LNCaP clone FGC (cell line): ENCODE results near the gene PUM1.

Experiments
- DNase-seq: peaks from one replicate; pipeline ENCODE4 v3.0.0-alpha.2; 2011; ENCODE audit warnings: low read depth
- H3K4me3 ChIP-seq: 2 replicates; pipeline ENCODE4 v1.5.1; 2011; ENCODE audit warnings: mild to moderate bottlenecking, low read depth, low read length, control low read depth
- CTCF ChIP-seq: IDR thresholded peaks from 2 replicates; pipeline ENCODE4 v1.5.1; 2012; ENCODE audit warnings: mild to moderate bottlenecking; ENCODE audit not compliant: control insufficient read depth, insufficient read depth; ENCODE audit errors: extremely low read depth

Gene PUM1

GRCh38 chr1:30886710-30887428 lies 178.6 kb downstream of the PUM1 start:
- no peak overlapping the region for H3K4me3 ChIP-seq
- no peak for TF ChIP-seq CTCF
- DNase-seq, result no peak

DNA sequence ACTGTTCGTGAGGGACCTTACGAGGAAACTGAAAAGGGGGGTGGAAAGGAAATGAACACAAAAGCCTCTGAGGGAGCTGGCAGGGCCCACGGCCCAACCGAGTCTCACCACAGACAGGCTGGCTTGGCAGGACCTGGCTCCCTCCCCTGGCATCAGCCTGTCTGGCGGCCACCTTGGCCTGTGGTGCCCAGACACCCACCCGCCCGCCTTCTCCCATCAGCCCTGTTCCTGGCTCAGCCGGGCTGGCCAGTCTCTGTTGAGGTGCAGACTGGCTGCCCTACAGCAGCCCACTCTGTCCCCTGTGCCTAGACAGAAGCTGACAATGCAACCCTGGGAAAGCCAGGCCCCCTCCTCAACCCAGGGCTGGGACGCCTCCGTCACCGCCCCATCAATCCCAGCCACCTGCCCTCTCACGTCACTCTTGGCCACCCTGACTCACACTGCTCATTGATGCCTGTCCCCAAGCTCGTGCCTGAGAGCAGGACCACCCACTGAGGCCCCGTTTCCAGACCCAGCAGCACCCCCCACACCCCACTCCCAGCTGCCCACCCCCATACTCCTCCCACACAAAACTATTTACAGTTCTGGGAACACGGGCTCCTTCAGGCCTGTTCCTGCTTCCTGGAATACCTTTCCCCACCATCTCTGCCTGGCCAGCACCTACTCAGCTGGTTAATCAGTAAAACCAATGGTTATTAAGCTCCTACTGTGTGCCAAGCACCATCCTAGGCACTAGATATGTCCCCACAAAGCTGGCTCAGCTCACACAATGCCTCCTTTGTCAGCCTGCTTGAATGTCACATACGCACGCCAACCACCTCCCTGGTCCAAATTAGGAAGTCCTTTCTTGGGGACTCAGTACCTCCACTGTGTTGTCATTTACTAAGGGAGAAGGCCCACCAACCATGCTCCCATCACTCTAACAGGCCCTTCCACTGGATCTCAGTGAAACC lies 179.7 kb downstream of the PUM1 start:
- TF ChIP-seq CTCF, result no peak
- no peak for DNase-seq
- no peak overlapping the region for H3K4me3 ChIP-seq

GRCh38 chr1:30884723-30885122 lies 180.8 kb downstream of the PUM1 start:
- no peak overlapping the region for H3K4me3 ChIP-seq
- TF ChIP-seq CTCF, result no peak

GRCh38 chr1:30883389-30884172 lies 181.9 kb downstream of the PUM1 start:
- TF ChIP-seq CTCF, result no peak
- H3K4me3 ChIP-seq, result no peak overlapping the region
- DNase-seq, result no peak

More at GRCh38 chr1:30884723-30885122, 180.8 kb downstream of the PUM1 start:
- no peak for DNase-seq

DNA sequence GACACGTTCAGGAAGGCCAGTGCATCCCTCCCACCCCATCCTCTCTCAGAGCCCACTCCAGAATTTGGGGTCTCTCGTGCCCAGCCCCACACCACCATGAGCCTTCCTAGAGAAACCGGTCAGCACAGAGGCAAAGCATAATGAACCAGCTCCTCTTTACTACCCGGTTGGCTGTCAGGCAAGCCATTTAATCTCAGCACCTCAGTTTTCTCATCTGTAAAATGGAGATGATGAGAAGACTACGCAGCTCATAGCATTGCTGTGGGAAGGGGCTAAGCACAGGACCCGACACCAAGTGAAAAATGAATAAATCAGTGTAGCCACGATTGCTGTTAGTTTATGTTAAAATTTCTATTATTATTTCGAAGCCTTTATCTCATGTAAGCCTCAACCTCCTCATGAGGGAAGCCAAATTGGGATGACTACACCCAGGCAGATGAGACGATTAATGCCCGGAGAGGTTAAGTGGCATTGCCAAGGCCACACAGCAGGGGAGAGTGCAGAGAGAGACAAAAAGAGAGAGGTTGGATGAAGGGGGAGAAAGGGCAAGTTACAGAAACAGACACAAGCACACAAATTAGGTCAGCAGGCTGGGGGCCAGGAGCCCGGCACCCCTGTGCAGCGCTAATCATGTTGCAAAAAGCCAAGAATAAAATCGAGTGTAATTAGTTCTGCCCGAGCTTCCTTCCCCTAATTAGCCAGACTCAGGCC lies 182.7 kb downstream of the PUM1 start:
- DNase-seq, result no peak
- H3K4me3 ChIP-seq, result no peak overlapping the region
- no peak for TF ChIP-seq CTCF
